Measurements from ENCODE around the gene CFAP74.

GRCh38 chr1:1911350-1912041 is 92.1 kb downstream of the CFAP74 start:
- TF ChIP-seq GATA3 (IDR thresholded peaks at IDR 0.05; ENCODE audit: low read depth, low read length) (no peak), GATA2 (IDR thresholded peaks at IDR 0.05; ENCODE audit: low read depth, low read length) (no peak)
